Measurements from ENCODE around the gene ADAM12. TPM values are rescaled to one million over a fixed set of nuclear protein-coding genes. Genes with fewer than 3 reads are reported as not detected.

Gene ADAM12
- total and polyA plus RNA-seq, 10 donors: 0.51 to 7.0 (median 1.0) TPM

DNA sequence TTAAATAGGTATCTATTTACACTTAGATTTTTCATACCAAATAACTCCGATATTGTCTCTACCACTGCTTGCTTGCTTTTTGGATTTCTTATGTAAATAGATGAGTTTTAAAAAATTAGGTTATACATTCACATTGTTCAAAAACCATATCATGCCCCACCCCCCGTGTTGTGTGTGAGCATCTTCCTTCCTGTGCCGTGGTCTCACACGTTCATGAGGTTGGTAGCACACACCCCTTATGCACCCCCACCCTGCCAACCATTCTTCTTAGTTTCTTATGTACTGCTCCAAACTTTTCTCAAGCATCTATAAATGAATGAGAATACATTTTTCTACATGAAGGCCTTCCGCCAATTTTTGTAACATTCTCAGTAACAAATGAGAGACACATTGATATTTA is 376.3 kb downstream of the ADAM12 start:
- Histone ChIP-seq H3K27me3 (replicated peaks in 1 of 7) (no peaks in the 10 kb centered on the region), H3K9me3 (peaks cover 0 to 9% (median 0%) of the 10 kb centered on the region in 8 donors), H3K4me3 (no peak overlapping the region), H3K36me3 (no peaks in the 10 kb centered on the region), H3K4me1 (no peaks in the 10 kb centered on the region), H3K27ac (no peak overlapping the region)
- DNase-seq: no peak
- intact Hi-C loops (cut with DNase I; ENCODE audit: low total_unique reads): no loop called here
- no peak for TF ChIP-seq POLR2AphosphoS5 (IDR thresholded peaks at IDR 0.05)
- TF ChIP-seq, protein P1, sequence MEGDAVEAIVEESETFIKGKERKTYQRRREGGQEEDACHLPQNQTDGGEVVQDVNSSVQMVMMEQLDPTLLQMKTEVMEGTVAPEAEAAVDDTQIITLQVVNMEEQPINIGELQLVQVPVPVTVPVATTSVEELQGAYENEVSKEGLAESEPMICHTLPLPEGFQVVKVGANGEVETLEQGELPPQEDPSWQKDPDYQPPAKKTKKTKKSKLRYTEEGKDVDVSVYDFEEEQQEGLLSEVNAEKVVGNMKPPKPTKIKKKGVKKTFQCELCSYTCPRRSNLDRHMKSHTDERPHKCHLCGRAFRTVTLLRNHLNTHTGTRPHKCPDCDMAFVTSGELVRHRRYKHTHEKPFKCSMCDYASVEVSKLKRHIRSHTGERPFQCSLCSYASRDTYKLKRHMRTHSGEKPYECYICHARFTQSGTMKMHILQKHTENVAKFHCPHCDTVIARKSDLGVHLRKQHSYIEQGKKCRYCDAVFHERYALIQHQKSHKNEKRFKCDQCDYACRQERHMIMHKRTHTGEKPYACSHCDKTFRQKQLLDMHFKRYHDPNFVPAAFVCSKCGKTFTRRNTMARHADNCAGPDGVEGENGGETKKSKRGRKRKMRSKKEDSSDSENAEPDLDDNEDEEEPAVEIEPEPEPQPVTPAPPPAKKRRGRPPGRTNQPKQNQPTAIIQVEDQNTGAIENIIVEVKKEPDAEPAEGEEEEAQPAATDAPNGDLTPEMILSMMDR (IDR thresholded peaks at IDR 0.05 in 8 of 11, conservative IDR thresholded peaks at IDR 0.05 in 3 of 11): no peak
- TF ChIP-seq POLR2A (IDR thresholded peaks at IDR 0.05): no peak
- 53 to 60% (median 58%) methylated on average over 5 of the region's 5 CpGs for WGBS, 5 donors

DNA sequence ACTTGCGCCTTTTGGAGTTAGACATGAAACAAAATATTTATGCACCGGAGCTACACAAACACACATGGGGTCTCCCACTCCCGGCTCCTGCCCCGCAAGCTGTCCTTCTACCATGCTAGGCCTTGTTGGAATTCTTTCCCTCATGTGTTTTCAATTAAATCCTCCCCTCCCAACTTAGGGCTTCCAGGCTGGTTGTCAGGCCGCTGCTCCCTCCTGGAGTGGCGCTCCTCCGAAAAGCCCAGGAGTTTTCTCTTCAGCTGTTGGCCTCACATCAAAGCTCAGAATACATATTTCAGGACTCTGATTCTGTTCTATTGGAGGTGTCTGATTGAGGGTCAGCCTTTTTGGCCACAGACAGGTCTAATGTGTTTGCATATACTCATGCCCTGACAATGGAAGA is 378.6 kb downstream of the ADAM12 start:
- Histone ChIP-seq H3K27me3 (replicated peaks in 1 of 7) (no peaks in the 10 kb centered on the region), H3K27ac (no peak overlapping the region), H3K9me3 (peaks cover 0 to 9% (median 0%) of the 10 kb centered on the region in 8 donors), H3K36me3 (no peaks in the 10 kb centered on the region), H3K4me3 (no peak overlapping the region), H3K4me1 (no peaks in the 10 kb centered on the region)
- 92 to 100% (median 95%) methylated on average over 7 of the region's 7 CpGs for WGBS, 5 donors
- TF ChIP-seq, protein P1 (IDR thresholded peaks at IDR 0.05 in 8 of 11, conservative IDR thresholded peaks at IDR 0.05 in 3 of 11): no peak
- TF ChIP-seq POLR2AphosphoS5 (IDR thresholded peaks at IDR 0.05) (no peak), POLR2A (IDR thresholded peaks at IDR 0.05) (no peak)
- intact Hi-C loops (cut with DNase I; ENCODE audit: low total_unique reads): no loop called here
- DNase-seq: no peak

DNA sequence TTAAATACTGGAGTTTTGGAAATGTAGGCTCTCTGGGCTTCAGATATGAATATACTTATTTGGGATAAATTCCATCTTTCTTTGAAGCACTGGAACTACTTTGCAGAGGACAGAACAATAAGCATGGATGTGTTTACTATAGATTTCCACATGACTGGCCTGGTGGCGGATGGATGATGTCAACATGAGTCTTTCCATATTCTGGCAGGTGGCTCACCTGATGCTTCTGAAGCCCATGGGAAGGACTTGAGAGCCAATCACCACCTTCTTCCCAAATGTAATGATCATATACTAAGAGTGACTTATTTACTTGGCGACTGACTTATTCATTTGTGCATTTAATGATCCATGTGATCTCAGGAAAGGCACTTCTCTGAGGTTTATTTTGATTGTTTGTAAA is 381.4 kb downstream of the ADAM12 start:
- peaks cover 0 to 9% (median 0%) of the 10 kb centered on the region in 8 donors for H3K9me3 ChIP-seq
- intact Hi-C loops (cut with DNase I; ENCODE audit: low total_unique reads): no loop called here
- H3K4me1 ChIP-seq: peaks cover 0 to 3% (median 0%) of the 10 kb centered on the region in 6 donors
- H3K27me3 ChIP-seq (replicated peaks in 1 of 7): no peaks in the 10 kb centered on the region
- WGBS, 5 donors: 87 to 97% (median 89%) methylated on average over 2 of the region's 2 CpGs
- TF ChIP-seq POLR2A (IDR thresholded peaks at IDR 0.05) (no peak), POLR2AphosphoS5 (IDR thresholded peaks at IDR 0.05) (no peak)
- TF ChIP-seq, protein P1 (IDR thresholded peaks at IDR 0.05 in 8 of 11, conservative IDR thresholded peaks at IDR 0.05 in 3 of 11): no peak
- no peak overlapping the region for H3K4me3 ChIP-seq
- no peak for DNase-seq
- no peaks in the 10 kb centered on the region for H3K36me3 ChIP-seq
- H3K27ac ChIP-seq: no peak overlapping the region

DNA sequence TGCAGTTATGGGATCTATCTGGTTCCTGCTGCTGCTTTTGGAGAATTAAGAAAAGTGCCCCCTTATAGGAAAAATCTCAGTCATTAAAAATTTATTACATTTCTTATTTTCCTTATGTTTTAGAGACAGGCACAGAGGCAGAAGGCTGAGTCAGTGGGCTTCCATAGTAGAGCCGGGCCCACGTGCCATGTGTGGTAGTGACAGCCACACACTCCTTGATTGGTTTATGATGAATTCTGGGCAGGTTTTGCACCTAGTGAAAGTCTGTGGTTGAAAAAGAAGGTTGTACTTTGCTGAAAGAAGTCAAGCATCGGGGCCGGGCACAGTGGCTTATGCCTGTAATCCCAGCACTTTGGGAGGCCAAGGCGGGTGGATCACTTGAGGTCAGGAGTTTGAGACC is 382.0 kb downstream of the ADAM12 start:
- peaks cover 0 to 7% (median 0%) of the 10 kb centered on the region in 6 donors for H3K4me1 ChIP-seq
- H3K27me3 ChIP-seq (replicated peaks in 1 of 7): no peaks in the 10 kb centered on the region
- H3K9me3 ChIP-seq: peaks cover 0 to 9% (median 0%) of the 10 kb centered on the region in 8 donors
- peak; percentile 46 for DNase-seq
- intact Hi-C loops (cut with DNase I; ENCODE audit: low total_unique reads): no loop called here
- WGBS, 5 donors: 69 to 90% (median 74%) methylated on average over 4 to 5 of the region's 5 CpGs
- H3K4me3 ChIP-seq: no peak overlapping the region
- no peak overlapping the region for H3K27ac ChIP-seq
- no peaks in the 10 kb centered on the region for H3K36me3 ChIP-seq
- TF ChIP-seq POLR2A (IDR thresholded peaks at IDR 0.05): no peak
- no peak for TF ChIP-seq POLR2AphosphoS5 (IDR thresholded peaks at IDR 0.05)
- TF ChIP-seq, protein P1 (IDR thresholded peaks at IDR 0.05 in 8 of 11, conservative IDR thresholded peaks at IDR 0.05 in 3 of 11): no peak

All from spleen (tissue), 11 donors.